Measurements from ENCODE around the gene ABCC12.

ABCC12 gene

DNA sequence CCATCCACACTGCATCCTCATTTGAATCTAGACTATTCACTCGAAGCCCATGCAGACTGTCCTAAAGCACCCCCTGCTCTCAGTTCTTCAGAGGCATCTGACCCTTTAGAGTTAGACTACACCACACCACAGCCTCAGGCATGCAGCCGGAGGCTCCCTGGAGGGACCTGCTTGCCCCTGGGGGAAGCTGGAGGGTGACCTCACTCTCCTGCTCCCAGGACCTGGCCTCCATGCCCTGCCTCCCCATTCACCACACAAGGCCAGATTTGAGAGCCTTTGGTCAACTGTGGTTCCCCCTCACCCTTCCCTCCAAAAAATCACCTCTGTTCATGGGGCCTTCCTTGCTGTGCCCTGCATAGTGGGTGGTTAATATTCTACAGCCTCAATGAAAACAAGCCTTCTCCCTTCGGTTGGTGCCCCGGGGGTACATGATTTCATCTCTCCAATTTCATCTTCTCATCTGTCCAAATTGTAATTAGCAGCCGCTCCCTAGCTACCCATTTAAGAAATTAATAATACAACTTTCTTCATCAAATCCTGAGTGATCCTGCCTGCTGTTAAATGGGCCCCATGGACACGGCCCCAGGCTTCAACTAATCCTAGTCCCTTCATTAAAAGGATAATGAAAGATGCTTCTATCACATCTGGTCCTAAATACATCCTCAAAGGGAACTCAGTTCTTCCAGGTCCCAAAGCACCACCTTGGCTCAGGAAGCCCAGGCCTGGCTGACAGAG is 24.4 kb downstream of the ABCC12 start:
- DNase-seq, result no peak

GRCh38 chr16:48129926-48130325 is 25.9 kb downstream of the ABCC12 start:
- no peak for DNase-seq

GRCh38 chr16:48128769-48129168 is 27.0 kb downstream of the ABCC12 start:
- DNase-seq, result no peak

DNA sequence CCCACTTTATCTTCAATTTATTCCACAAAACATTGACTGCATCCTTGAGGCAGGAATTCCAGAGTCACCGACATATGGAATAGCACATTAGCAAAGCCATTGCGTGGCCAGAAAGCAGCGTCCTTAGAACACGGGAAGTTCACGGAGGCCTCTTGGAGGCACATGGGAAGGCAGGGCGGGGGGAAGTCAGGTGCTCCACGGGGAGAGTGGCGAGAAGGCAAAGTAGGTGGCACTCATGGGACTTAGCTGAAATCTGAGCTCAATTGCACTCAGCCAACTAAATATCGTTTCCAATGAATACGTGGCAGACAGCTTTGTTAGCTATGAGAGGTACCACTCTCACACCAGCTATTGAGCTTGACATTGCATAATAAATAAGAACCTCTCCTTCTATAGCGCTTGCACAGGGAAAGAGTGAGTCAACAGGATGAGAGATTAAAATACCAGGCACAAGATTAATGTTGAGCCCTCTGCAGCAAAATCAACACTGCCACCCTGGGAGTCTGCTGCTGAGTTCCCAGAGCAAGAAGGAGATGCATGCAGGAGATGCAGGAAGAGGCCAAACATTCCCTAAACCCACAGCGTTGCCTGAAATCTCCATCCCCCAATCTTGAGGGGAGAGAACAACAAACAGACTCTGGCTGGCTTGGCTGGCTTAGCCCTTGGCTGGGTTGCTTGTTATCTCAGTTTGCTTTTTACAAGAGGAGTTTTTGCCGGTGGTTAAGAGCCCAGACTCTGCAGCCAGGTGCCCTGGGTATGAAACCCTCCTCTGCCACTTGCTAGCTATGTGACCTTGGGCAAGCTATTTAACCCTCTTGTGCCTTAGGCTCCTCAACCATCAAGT is 28.8 kb downstream of the ABCC12 start:
- no peak for DNase-seq

DNA sequence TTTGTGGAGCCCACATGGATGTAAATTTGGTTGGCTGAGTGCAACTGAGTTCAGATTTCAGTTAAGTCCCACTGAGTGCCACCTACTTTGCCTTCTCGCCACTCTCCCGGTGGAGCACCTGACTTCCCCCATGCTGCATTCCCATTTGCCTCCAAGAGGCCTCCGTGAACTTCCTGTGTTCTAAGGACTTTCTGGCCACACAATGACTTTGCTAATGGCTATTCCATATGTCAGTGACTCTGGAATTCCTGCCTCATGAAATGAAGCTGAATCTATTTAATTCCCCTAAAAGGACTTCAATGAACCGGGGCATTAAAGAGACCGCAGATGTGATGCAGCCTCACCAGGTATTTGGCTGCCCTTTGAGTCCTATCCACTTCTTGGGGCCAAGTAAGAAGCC is 29.9 kb downstream of the ABCC12 start:
- no peak for DNase-seq

DNA sequence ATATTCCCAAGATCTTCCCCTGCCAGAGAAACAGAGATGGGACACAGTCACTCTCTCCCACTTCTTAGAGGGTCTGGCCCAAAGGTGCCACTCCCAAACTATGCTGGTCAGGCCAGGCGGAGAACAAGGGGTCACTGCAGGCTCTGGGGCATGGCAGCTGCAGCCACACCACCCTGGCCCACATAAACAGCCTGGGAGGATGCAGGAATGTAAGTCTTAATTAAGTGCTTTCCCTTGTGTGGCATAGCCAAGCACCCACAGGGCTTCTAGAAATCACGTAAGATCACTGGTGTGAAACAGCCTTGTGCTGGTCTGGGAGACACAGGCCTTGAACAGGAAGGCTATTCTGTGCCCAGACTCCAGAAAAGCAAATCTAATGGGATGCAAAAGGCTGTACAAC is 31.5 kb downstream of the ABCC12 start:
- DNase-seq, result no peak

GRCh38 chr16:48123104-48123788 is 32.5 kb downstream of the ABCC12 start:
- peak; percentile 65 to 89 (median 70) for DNase-seq

- no peak for DNase-seq
Observed at GRCh38 chr16:48121276-48121675, 34.5 kb downstream of the ABCC12 start.

DNA sequence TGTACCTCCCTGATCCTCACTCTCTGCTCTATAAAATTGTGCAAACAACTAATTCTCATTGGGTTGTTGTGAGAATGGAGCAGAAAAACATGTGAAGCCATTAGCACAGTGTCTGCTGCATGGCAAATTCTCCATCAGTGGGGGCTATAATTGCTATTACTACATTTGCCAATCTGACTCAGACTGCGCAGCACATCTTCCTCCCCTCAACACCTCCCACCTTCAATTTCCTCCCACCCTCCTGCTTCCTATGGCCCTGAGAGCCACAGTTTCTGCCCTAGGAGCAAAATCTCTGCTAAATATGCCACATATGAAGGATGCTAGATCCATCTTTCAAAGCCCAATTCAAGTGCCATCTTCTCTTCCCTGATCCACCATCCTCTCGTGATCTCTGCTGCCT is 37.0 kb downstream of the ABCC12 start:
- no peak for DNase-seq

DNA sequence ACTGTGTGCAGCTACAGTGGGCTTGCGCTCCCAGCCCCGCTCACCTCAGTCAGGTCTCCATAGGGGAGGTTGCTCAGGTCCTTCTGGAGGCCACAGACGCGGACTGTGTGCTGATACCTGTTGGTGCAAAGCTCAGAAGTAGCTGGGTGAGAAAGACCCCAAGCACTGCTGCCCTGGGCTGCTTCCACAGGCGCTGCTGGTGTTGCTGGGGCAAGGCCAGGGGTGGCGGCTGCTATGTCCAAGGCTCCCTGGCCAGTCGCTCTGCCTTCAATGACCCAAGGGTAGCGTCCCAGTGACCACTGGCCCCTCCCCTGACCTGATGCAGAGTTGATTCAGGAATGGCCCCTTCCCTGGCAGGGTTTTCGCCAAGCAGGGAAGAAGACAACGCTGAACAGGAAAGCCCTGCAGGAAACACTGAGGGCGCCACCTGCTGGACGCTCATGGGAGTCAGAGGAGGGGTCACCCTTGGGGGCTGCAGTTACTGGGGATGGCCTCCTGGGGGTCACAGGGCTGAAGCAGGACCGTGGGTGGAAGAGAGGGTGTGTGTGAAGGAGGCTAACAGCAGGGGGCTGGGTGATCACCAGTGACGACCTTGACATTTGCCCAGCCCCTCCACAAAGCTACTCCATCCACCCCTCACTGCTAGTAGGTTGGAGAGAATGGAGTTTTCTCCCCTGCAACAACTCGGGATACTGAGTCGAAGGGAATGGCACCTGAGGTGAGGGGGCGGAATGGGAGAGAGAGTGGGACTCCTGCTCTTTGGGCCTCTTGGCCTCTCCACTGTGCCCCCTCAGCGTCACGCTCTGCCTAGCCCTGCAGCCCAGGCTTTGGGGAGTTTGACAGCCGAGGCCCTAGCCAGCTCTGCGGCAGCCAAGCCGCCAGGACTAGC is 38.3 kb downstream of the ABCC12 start:
- peak; percentile 40 to 66 (median 56) for DNase-seq

- DNase-seq, result no peak
Observed at GRCh38 chr16:48115299-48115698, 40.5 kb downstream of the ABCC12 start.

DNA sequence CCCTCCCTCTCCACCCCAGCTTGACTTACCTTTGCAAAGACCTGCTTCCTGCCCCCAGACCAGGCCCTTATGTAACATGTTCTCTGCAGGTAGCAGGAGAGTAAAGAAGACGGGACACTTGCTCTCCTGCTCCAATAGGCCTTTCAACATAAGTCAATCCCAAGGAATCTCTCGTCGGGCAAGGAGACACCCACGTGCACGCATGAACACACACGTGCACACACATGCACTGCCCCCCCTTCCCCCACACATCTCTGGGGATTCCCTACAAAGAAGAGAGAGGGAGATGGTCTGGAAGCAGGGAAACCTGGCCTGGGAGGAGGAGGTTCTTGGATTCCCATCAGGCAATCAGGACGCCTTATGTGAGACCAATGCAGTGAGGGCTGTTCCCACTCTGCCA is 41.4 kb downstream of the ABCC12 start:
- DNase-seq, result no peak

- DNase-seq, result no peak
Observed at GRCh38 chr16:48113471-48113870, 42.3 kb downstream of the ABCC12 start.

- DNase-seq, result no peak
Observed at GRCh38 chr16:48113001-48113400, 42.8 kb downstream of the ABCC12 start.

DNA sequence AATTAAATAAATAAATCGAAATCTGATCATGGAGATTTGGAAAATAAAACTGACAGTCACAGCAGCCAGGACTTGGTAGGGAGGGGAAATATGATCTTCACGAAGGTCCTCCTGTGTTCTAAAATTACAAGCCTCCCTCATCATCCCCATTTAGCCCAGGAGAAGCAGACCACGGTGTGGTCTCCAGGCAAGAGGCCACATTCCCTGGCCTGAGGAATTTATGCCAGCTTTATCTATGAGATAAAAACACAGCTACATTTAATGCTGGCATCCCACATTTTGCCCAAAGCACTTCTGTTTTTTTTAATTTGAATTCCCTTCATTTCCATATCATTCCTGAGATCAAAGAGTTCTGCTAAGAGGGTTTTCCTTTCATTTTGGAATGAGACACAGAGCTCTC is 43.2 kb downstream of the ABCC12 start:
- DNase-seq, result no peak

DNA sequence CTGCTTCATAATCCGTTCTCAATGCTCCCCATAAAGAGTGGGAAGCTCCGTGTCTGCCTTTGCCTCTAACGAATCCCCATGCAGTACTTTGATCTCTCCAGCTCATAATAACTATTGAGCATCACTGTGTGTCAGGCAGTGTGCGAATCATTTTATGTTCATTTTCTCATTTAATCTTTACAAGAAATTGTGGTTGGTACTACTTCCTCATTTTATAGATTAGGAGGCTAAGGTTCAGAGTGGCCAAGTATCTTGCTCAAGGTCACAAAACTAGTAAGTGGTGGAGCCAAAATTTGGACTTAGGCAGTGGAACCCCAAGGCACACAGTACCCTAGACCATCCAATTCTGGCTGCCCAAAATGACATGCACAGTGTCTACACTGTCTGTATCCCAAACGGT is 44.8 kb downstream of the ABCC12 start:
- peak in 1 of 4 experiments; percentile 18 for DNase-seq

GRCh38 chr16:48110000-48110399 is 45.8 kb downstream of the ABCC12 start:
- DNase-seq, result no peak

GRCh38 chr16:48109475-48109874 is 46.3 kb downstream of the ABCC12 start:
- no peak for DNase-seq

- DNase-seq, result no peak
Observed at GRCh38 chr16:48106446-48106845, 49.3 kb downstream of the ABCC12 start.

All from suppressor macrophage (primary cell).